Fibroblast of pulmonary artery (primary cell): ENCODE results near the gene ASPA.

Experiments
- DNase-seq: peaks from one replicate; pipeline ENCODE4 v3.0.0-alpha.2; 2010; ENCODE audit warnings: low read depth
- H3K4me3 ChIP-seq: replicated peaks from 2 replicates; pipeline ENCODE4 v1.5.1; 2011; ENCODE audit warnings: low read depth, mild to moderate bottlenecking, control low read depth, low read length, moderate library complexity
- TF ChIP-seq, protein P1 (sequence below): IDR thresholded peaks from 2 replicates; pipeline ENCODE4 v1.5.1; 2011; ENCODE audit warnings: mild to moderate bottlenecking, control low read depth, low read length, inconsistent platforms; ENCODE audit errors: missing control alignments

Gene ASPA

DNA sequence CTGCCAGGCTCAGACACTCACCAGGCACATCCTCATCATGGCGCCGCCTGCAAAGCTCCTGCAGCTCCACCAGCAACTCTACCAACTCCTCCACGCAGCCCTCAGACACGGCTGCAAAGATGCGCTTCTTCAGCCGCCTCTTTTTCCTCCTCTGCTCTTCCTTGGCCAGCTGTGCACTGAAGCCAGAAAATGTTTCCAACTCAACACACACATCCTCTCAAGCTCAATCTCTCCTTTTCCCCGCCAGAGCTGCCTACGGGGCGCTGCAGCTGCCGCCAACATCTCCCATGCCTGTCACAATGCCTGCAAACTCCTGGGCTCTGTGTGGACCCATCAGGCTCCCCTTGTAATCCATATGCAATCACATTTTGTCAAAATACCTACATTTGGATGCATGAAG is 67.7 kb downstream of the ASPA start:
- DNase-seq = no peak
- no peak overlapping the region for H3K4me3 ChIP-seq
- TF ChIP-seq, protein P1, sequence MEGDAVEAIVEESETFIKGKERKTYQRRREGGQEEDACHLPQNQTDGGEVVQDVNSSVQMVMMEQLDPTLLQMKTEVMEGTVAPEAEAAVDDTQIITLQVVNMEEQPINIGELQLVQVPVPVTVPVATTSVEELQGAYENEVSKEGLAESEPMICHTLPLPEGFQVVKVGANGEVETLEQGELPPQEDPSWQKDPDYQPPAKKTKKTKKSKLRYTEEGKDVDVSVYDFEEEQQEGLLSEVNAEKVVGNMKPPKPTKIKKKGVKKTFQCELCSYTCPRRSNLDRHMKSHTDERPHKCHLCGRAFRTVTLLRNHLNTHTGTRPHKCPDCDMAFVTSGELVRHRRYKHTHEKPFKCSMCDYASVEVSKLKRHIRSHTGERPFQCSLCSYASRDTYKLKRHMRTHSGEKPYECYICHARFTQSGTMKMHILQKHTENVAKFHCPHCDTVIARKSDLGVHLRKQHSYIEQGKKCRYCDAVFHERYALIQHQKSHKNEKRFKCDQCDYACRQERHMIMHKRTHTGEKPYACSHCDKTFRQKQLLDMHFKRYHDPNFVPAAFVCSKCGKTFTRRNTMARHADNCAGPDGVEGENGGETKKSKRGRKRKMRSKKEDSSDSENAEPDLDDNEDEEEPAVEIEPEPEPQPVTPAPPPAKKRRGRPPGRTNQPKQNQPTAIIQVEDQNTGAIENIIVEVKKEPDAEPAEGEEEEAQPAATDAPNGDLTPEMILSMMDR = no peak

DNA sequence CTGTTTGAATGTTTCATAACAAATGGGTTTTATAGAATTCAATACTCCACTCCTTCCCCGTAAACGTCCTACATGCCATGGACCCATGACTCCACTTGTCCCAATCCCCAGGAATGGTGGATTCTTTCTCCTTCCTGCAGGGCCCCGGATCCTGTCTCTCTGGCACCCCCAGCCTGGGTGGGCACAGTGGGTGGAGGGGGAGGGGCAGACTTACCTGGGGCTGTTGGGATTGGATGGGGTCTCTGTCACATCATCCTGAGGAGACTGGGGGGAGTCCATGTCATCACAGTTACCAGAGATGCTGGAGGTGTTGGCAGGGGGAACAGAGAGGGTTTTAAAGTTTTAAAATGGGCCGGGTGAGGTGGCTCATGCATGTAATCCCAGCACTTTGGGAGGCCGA is 68.6 kb downstream of the ASPA start:
- DNase-seq = no peak
- no peak overlapping the region for H3K4me3 ChIP-seq
- TF ChIP-seq, protein P1 = no peak

GRCh38 chr17:3545151-3545550 is 69.4 kb downstream of the ASPA start:
- no peak overlapping the region for H3K4me3 ChIP-seq
- TF ChIP-seq, protein P1 = no peak
- DNase-seq = no peak

DNA sequence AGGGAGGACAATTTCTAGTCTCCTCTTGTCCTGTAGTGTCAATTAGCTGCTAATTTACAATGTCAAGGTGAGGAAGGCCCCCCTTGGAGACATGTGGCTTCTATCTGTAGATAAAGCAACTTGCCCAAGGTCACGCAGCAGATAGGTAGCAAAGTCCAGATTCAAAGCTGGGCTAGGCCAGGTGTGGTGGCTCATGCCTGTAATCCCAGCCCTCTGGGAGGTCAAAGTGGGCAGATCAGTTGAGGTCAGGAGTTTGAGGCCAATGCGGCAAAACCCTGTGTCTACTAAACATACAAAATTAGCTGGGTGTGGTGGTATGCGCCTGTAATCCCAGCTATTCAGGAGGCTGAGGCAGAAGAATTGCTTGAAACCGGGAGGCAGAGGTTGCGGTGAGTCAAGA is 70.7 kb downstream of the ASPA start:
- TF ChIP-seq, protein P1 = no peak
- DNase-seq = no peak
- H3K4me3 ChIP-seq = no peak overlapping the region

- no peak overlapping the region for H3K4me3 ChIP-seq
- DNase-seq = no peak
- TF ChIP-seq, protein P1 = no peak
Observed at GRCh38 chr17:3546997-3547396, 71.2 kb downstream of the ASPA start.

DNA sequence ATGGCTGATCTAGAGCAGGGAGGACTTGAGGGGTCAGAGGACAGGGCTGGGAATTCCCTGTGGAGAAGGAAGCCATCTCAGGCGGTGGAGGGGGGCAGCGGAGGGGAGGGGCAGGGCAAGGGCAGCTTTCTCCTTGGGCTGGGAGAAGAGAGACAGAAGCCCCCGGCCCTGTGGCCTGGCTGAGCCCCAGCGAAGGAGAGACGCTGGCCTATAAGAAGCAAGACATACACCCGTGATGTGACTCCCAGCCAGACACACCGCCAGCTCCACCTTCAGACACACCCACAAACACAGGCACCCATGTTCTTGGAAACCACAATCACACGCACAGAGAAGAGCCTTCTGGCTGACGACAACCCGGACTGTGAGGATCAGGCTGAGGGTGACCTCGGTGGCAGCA is 71.8 kb downstream of the ASPA start:
- no peak overlapping the region for H3K4me3 ChIP-seq
- no peak for DNase-seq
- TF ChIP-seq, protein P1 = no peak

DNA sequence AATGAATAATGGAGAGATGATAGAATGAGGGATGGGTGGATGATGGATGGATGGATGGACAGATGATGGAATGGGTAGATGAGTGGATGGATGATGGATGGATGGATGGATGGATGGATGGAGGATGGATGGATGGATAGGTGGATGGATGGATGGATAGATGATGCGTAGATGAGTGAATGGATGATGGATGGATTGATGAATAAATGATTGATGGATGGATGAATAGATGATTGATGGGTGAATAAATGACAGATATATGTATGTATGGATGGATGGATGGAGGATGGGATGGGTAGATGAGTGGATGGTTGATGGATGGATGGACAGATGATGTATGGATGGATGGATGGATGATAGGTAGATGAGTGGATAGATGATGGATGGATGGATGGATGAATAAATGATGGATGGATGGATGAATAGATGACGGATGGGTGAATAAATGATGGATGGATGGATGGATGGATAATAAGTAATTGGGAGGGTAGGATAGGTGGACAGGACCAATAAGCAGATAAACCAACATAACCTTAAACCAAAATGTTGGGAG is 73.9 kb downstream of the ASPA start:
- DNase-seq = no peak
- TF ChIP-seq, protein P1 = no peak
- no peak overlapping the region for H3K4me3 ChIP-seq
